NCI-H2029 treated with DMSO at 0.1 percent for 48 hours (cell line): Measurements from ENCODE around the gene NEK6.

ENCODE experiments used
- DNase-seq: peaks from one replicate; lab custom pipeline; 2025; lab: John Stamatoyannopoulos, UW

Gene NEK6

DNA sequence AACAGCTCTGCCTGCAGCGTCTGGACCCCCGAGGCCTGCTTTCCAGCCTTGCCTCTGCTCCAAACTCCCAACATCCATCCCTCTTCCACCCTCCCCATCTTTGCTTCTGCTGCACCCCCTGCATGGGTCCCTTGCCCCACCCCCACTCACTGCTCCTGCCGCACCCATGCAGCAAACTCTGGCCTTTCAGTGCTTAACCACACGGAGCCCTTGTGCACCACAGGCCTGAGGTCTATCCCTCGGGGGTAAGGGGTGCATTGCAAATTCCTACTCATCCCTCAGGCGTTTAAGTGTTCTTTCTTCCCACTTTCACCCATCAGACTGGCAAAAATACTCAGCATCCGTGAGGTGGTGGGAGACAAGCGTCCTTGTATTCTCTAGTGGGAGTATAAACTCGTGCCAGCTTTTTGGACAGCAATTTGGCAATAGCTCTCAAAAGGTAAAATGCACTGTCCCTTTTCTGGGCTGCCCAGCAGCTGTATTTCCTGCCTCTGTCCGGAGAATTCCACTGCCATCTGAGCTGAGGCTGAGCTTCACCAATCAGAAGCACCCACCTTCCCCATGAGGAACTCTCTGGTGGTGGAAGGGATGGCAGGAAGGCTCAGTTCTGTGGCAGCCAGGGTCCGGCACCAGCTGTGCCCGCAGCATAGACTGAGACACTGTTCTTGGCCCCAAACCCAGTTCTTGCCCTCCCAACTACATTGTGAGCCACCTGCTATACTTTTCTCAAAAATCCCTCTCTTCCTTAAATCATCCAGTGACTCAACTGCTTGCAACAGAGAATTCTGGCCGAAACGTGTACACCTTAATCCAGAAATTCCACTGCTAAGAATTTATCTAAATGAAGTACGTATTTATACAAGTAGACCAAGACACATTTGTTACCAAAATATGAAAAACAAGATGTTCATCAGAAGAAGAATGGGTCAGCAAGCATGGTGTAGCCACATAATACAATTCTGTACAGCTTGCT lies 142.5 kb downstream of the NEK6 start:
- no peak for DNase-seq
